Activated T-helper 2 cell treated with anti-CD3 and anti-CD28 coated beads, Interferon-gamma antibody, Interleukin-2, Interleukin-4, amounts not matched to agents 10 μg/mL and 5 μg/mL and 100 μg/mL, durations not matched to agents 14 hours and 24 hours and 36 hours (primary cell): ENCODE results near the gene HORMAD2. TPM values are rescaled to one million over a fixed set of nuclear protein-coding genes. Genes with fewer than 3 reads are reported as not detected.

Source experiments
- DNase-seq: peaks from one replicate; pipeline ENCODE4 v3.0.0; 2021; ENCODE audit warnings: low spot score
- H3K27ac Mint-ChIP-seq: one replicate; pipeline ENCODE4 v1.8.0; 2021; ENCODE audit warnings: mixed read lengths
- H3K27me3 Mint-ChIP-seq: one replicate; pipeline ENCODE4 v1.8.0; 2021; ENCODE audit warnings: low read depth, mixed read lengths
- H3K36me3 Mint-ChIP-seq: one replicate; pipeline ENCODE4 v1.8.0; 2021; ENCODE audit warnings: low read depth, mixed read lengths
- H3K4me1 Mint-ChIP-seq: one replicate; pipeline ENCODE4 v1.8.0; 2021; ENCODE audit warnings: low read depth, mixed read lengths
- H3K4me3 Mint-ChIP-seq: one replicate; pipeline ENCODE4 v1.8.0; 2021; ENCODE audit warnings: low read depth, mild to moderate bottlenecking, moderate library complexity, mixed read lengths
- H3K9me3 Mint-ChIP-seq: one replicate; pipeline ENCODE4 v1.8.0; 2021; ENCODE audit warnings: mixed read lengths
- intact Hi-C: fragments of 100-400 bp; cut with micrococcal nuclease; formaldehyde crosslinking; loops from one replicate; pipeline ENCODE4 v1.15.1; 2023
- total RNA-seq: library from RNA; stranded (reverse); gene quantifications from 2 replicates; pipeline ENCODE4 v1.2.3, GENCODE V29; 2022

HORMAD2 gene
- total RNA-seq, 1 donor from 2014 or later, result 0.48 TPM

DNA sequence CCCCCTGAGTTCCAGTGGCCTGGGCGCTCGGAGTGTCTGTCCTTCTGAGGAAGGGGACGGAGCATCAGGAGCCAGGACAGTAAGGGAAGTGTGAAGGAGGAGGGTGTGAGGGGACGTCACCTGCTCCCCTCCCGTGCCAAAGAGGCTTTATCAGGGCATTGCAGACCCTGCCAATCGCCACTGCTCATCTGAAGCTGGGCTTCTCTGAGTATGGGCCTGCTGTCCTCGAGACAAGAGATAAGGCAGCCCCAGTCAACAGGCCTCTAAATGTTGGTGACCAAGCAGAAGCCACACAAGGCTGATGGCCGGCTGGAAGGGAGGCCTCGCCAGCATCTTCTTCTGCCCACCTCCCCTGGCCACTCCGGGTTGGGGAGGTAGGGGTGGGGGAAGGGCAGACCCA, 136.4 kb downstream of the HORMAD2 start:
- Mint-ChIP-seq H3K4me3 (no peak overlapping the region), H3K36me3 (no peaks in the 10 kb centered on the region), H3K27me3 (no peaks in the 10 kb centered on the region), H3K4me1 (peaks cover 64% of the 10 kb centered on the region), H3K9me3 (no peaks in the 10 kb centered on the region), H3K27ac (no peak overlapping the region)
- DNase-seq, result no peak
- intact Hi-C loops, result no loop called here

GRCh38 chr22:30217698-30218560, 137.7 kb downstream of the HORMAD2 start:
- DNase-seq, result no peak
- Mint-ChIP-seq H3K27ac (no peak overlapping the region), H3K9me3 (no peaks in the 10 kb centered on the region), H3K4me1 (peaks cover 68% of the 10 kb centered on the region), H3K4me3 (no peak overlapping the region), H3K27me3 (no peaks in the 10 kb centered on the region), H3K36me3 (no peaks in the 10 kb centered on the region)
- intact Hi-C loops, result no loop called here

DNA sequence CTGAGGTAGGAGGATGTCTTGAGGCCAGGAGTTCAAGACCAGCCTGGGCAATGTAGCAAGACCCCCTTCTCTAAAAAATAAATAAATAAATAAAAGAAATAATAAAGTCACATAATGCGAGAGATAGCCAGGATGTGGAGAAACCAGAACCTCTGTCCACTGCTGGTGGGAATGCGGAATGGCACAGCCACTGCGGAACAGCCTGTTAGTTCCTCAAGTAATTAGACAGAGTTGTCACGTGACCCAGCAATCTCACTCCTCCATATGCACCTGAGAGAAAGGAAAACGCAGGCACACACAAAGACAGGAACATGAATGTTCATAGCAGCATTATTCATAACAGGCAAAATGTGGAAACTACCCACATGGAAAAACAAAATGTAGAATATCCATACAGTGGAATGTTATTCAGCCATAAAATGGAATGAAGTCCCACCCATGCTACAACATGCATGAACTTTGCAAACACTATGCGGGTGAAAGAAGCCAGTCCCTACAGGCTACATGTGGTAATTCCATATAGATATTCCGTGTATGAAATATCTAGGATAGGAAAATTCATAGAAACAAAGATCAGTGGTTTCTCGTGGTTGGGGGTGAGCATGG, 138.9 kb downstream of the HORMAD2 start:
- intact Hi-C loops, result no loop called here
- Mint-ChIP-seq H3K4me1 (peaks cover 66% of the 10 kb centered on the region), H3K36me3 (no peaks in the 10 kb centered on the region), H3K4me3 (no peak overlapping the region), H3K27ac (no peak overlapping the region), H3K9me3 (no peaks in the 10 kb centered on the region), H3K27me3 (no peaks in the 10 kb centered on the region)
- DNase-seq, result no peak

GRCh38 chr22:30219668-30220278, 139.5 kb downstream of the HORMAD2 start:
- intact Hi-C loops, result loop anchor here (2.0 kb wide), 1 partner anchor 27 kb away; the partner anchor contains the start of gene LIF
- Mint-ChIP-seq H3K4me3 (no peak overlapping the region), H3K9me3 (no peaks in the 10 kb centered on the region), H3K27me3 (no peaks in the 10 kb centered on the region), H3K27ac (peak overlapping the region; percentile 80), H3K4me1 (peaks cover 61% of the 10 kb centered on the region), H3K36me3 (no peaks in the 10 kb centered on the region)
- DNase-seq, result no peak

- Mint-ChIP-seq H3K36me3 (no peaks in the 10 kb centered on the region), H3K4me3 (peak overlapping the region; percentile 6), H3K9me3 (no peaks in the 10 kb centered on the region), H3K4me1 (peaks cover 58% of the 10 kb centered on the region), H3K27me3 (no peaks in the 10 kb centered on the region), H3K27ac (peak overlapping the region; percentile 80)
- DNase-seq, result no peak
- intact Hi-C loops, result loop anchor here (2.0 kb wide), 1 partner anchor 26 kb away; the partner anchor contains the start of gene LIF
Measured at GRCh38 chr22:30220338-30221012, 140.2 kb downstream of the HORMAD2 start.

DNA sequence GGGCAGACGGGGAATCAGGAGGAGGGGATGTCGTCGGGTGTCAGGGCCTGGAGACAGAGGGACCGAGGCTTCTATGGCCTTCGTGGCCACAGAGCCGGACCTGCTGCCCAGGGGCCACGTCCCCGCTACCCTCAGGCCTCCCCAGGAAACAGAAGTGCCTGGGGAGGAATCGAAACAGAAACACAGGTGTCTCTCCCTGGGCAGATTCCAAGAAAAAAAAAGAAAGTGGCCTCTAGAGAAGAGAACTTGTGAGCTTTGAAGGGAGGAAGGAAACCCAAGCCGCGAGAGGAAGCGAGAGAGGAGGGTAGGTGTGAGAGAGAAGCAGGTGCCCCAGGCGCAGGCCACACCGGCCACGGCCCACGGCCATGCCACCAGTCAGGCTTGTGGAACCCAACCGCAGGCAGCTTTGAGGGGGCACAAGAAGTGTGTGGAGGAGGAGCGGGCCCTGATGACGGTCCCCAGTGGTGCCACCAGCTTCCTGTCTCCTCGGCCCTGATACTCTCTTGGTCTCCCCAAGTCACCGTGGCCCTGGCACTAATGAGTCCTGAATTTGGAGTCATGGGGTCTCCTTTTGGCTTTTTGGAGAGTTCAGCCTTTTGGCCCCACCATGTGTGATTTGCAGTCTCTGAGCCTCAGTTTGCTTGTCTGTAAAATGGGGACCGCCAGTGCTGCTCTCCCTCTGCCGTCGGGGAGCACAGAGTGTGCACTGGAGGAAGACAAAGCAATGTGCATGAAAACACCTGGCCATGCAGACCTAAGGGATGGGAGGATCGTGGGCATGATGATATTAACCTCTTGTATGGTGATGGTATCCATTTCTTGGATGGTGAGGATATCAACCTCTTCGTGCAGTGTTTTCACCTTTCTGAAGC, 141.1 kb downstream of the HORMAD2 start:
- no peaks in the 10 kb centered on the region for H3K27me3 Mint-ChIP-seq
- H3K36me3 Mint-ChIP-seq, result no peaks in the 10 kb centered on the region
- H3K4me3 Mint-ChIP-seq, result peak overlapping the region; percentile 18
- peak; percentile 56 for DNase-seq
- intact Hi-C loops, result loop anchor here (2.0 kb wide), 1 partner anchor 25 kb away; the partner anchor contains the start of gene LIF
- H3K4me1 Mint-ChIP-seq, result peaks cover 60% of the 10 kb centered on the region
- H3K27ac Mint-ChIP-seq, result peak overlapping the region; percentile 80
- H3K9me3 Mint-ChIP-seq, result no peaks in the 10 kb centered on the region

DNA sequence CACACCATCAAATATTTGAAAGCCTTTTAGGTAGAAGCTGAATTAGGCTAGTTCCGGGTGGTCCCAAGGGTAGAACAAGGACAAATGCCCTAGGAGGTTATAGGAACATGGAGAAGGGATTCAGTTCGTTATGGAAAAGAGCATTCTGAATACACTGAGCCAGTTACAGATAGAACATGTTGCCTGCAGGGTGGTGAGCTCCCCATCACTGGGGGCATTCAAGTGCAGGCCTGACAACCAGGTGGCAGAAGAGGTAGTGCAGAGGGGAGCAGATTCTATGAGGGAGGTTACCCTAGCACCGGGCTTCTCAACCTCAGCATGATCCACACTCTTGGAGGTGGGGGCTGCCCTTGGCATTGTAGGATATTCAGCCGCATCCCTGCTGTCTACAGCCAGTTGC, 142.1 kb downstream of the HORMAD2 start:
- no peak overlapping the region for H3K4me3 Mint-ChIP-seq
- no peak for DNase-seq
- H3K27ac Mint-ChIP-seq, result no peak overlapping the region
- H3K4me1 Mint-ChIP-seq, result peaks cover 63% of the 10 kb centered on the region
- H3K36me3 Mint-ChIP-seq, result no peaks in the 10 kb centered on the region
- intact Hi-C loops, result no loop called here
- no peaks in the 10 kb centered on the region for H3K27me3 Mint-ChIP-seq
- no peaks in the 10 kb centered on the region for H3K9me3 Mint-ChIP-seq

GRCh38 chr22:30223303-30223702, 143.0 kb downstream of the HORMAD2 start:
- Mint-ChIP-seq H3K36me3 (no peaks in the 10 kb centered on the region), H3K9me3 (no peaks in the 10 kb centered on the region), H3K27me3 (no peaks in the 10 kb centered on the region), H3K27ac (no peak overlapping the region), H3K4me1 (peaks cover 68% of the 10 kb centered on the region), H3K4me3 (no peak overlapping the region)
- DNase-seq, result no peak
- intact Hi-C loops, result no loop called here

DNA sequence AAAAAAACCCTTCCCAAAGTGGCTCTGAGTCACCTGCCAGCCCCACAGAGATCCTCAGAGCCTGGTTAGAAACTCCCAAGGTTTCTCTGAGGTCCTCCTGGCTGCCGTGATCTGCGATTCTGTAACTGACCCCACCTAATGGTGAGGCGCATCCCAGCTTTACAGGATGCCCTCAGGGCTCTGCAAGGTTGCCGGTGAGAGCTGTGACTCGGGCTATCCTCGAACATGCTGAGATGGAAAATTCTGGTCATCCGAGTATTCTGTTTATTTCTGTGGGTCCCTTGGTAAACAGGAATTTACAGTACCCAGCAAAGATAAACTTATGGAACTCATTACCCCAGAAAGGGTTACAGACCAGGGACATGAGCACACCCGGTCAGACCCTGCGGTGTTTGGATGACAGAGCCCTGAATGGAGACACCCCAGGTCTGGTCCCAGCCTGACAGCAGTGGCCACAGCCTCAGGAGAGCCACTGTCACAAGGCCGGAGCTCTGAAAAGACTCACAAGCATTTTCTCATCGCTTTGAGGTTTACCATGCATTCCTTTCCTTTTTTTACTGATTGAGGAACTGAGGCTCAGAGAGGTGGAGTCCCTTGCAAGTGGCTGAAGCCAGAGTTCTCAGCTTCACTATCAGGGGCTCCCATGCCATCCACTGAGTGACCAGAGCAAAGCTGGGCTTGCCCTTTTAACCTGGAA, 144.0 kb downstream of the HORMAD2 start:
- peaks cover 69% of the 10 kb centered on the region for H3K4me1 Mint-ChIP-seq
- H3K27me3 Mint-ChIP-seq, result no peaks in the 10 kb centered on the region
- H3K4me3 Mint-ChIP-seq, result no peak overlapping the region
- intact Hi-C loops, result no loop called here
- no peak for DNase-seq
- no peaks in the 10 kb centered on the region for H3K9me3 Mint-ChIP-seq
- no peaks in the 10 kb centered on the region for H3K36me3 Mint-ChIP-seq
- no peak overlapping the region for H3K27ac Mint-ChIP-seq

GRCh38 chr22:30225220-30225927, 145.1 kb downstream of the HORMAD2 start:
- Mint-ChIP-seq H3K27ac (no peak overlapping the region), H3K4me3 (no peak overlapping the region), H3K27me3 (no peaks in the 10 kb centered on the region), H3K9me3 (no peaks in the 10 kb centered on the region), H3K4me1 (peaks cover 59% of the 10 kb centered on the region), H3K36me3 (no peaks in the 10 kb centered on the region)
- DNase-seq, result no peak
- intact Hi-C loops, result no loop called here

DNA sequence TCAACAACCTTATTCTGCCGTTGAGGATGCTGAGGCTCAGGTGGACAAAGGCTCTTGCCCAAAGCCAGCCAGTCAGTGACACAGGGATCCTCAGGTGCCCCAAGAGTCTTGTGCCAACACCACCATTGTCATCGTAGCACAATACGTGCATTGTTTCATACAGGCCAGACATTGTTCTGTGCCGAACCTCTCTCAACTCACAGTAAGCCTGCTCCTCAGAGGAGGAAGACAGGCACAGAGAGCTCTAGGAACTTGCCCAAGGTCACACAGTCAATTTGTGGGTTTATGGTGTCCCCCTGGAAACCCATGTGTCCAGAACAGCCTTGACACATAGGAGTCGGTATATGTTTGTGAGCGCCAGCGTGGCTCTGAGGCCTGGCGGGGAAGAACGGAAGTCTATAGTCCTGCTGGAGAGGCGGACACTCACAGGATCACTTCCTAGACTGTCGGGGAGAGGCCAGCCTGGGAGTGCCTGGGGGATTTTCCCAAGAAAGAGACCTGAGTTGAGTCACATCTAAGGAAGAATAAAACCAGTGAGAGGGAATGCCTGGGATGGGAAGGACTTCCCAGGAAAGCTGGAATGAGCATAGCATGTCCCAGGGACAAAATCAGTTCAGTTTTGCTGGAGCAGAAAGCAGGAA, 146.0 kb downstream of the HORMAD2 start:
- Mint-ChIP-seq H3K36me3 (no peaks in the 10 kb centered on the region), H3K27me3 (no peaks in the 10 kb centered on the region), H3K27ac (peak overlapping the region; percentile 31), H3K4me3 (no peak overlapping the region), H3K4me1 (peaks cover 51% of the 10 kb centered on the region), H3K9me3 (no peaks in the 10 kb centered on the region)
- intact Hi-C loops, result no loop called here
- no peak for DNase-seq
